ENCODE results near the gene ATG7.
"Not testable (repeated sequence)": the region's sequence is repeated elsewhere in the genome, so short reads cannot be mapped to it uniquely, and the experiment has no call there.

Gene ATG7

DNA sequence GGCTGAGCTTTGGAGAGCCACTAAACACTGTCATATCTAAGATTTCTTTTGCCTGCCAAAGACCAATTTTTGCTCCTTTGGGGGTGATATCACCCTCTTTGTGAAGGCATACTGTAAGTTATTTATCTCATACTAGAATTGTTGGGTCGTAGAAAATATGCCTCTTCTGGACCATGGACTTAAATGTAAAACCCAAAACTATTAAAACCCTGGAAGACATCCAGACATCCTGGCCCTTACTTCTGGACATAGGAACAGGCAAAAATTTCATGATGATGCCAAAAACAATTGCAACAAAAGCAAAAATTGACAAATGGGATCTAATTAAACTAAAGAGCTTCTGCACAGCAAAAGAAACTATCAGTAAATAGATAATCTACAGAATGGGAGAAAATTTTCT lies 172.2 kb downstream of the ATG7 start:
- DNase-seq (ENCODE audit: low read depth): no peak
- TF ChIP-seq, protein P1, sequence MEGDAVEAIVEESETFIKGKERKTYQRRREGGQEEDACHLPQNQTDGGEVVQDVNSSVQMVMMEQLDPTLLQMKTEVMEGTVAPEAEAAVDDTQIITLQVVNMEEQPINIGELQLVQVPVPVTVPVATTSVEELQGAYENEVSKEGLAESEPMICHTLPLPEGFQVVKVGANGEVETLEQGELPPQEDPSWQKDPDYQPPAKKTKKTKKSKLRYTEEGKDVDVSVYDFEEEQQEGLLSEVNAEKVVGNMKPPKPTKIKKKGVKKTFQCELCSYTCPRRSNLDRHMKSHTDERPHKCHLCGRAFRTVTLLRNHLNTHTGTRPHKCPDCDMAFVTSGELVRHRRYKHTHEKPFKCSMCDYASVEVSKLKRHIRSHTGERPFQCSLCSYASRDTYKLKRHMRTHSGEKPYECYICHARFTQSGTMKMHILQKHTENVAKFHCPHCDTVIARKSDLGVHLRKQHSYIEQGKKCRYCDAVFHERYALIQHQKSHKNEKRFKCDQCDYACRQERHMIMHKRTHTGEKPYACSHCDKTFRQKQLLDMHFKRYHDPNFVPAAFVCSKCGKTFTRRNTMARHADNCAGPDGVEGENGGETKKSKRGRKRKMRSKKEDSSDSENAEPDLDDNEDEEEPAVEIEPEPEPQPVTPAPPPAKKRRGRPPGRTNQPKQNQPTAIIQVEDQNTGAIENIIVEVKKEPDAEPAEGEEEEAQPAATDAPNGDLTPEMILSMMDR (IDR thresholded peaks at IDR 0.05; ENCODE audit: low read length, missing control alignments): no peak
- H3K4me3 ChIP-seq (replicated peaks; ENCODE audit: low read depth, low read length): no peak overlapping the region

DNA sequence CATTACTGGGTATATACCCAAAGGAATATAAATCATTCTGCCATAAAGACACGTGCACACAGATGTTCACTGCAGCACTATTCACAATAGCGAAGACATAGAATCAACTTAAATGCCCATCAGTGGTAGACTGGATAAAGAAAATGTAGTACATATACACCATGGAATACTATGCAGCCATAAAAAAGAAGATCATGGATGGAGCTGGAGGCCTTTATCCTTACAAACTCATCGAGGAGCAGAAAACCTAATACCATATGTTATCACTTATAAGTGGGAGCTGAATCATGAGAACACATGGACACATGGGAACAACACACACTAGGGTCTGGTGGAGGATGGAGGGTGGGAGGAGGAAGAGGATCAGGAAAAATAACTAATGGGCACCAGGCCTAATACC lies 173.0 kb downstream of the ATG7 start:
- DNase-seq (ENCODE audit: low read depth); H3K4me3 ChIP-seq (replicated peaks; ENCODE audit: low read depth, low read length): not testable (repeated sequence)

DNA sequence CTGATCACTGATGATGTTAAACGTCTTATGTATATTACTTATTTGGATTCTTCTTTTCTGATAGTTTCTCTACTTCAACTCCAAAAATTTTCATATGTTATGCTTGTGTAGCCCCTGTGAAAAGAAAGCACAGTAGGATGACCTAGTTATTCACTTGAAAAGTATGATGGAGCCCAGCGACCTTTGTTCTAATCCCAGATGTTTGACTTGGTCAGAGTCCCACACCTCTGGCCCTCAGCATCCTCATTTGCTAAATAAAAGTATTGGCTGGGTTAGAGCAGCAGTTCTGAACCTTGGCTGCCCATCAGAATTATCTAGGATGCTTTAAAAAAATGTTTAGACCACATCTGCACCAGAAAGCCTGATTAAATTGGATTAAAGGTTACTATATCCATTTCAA lies 173.7 kb downstream of the ATG7 start:
- TF ChIP-seq, protein P1 (IDR thresholded peaks at IDR 0.05; ENCODE audit: low read length, missing control alignments): no peak
- DNase-seq (ENCODE audit: low read depth): peak; percentile 38
- no peak overlapping the region for H3K4me3 ChIP-seq (replicated peaks; ENCODE audit: low read depth, low read length)

DNA sequence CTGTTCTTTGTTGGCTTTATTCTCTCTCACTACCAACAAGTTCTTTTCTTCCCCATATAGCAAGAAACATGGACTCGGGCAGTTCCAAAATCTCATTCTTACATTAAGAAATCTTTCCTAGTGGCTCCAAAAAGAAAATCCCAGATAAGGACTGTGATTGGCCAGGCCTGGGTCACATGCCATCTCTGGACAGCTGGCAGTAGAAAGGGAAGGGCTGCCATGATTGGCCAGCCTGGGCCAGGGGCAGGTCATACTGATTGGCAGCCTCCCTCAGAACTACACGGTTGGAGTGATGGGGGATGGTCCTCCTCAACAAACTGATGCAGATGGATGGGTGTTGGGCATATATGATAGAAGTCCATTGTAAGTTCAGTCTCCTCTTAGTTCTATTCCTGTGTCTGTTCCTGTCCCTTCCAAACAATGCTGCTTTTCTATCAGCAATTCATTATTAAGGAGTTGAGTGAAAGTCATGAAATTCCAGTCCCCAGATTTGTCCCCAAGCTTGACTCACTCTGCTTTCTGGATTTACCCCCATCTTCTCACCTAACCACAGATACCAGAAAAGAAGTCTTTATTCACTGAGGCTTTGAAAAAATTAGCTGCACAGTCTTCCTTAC lies 175.5 kb downstream of the ATG7 start:
- TF ChIP-seq, protein P1 (IDR thresholded peaks at IDR 0.05; ENCODE audit: low read length, missing control alignments): no peak
- DNase-seq (ENCODE audit: low read depth): no peak
- H3K4me3 ChIP-seq (replicated peaks; ENCODE audit: low read depth, low read length): no peak overlapping the region

DNA sequence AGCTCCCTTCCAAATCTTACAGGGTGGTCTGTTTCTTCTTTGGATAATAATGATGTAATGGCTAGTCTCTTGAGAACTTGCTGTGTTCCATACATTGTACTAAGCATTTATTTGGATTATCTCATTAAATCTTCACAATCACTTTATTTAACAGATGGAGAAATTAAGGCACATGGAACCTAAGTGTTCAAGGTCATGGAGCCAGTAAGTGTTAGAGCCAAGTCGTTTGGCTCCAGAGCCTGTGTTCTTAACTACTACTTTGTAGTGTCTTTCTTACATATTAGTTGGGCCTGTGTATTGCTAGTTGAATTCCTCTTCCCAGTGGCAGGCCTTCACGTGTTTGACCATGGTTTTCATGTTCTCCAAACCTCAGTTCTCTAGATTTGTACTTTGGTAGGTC lies 177.8 kb downstream of the ATG7 start:
- no peak for DNase-seq (ENCODE audit: low read depth)

DNA sequence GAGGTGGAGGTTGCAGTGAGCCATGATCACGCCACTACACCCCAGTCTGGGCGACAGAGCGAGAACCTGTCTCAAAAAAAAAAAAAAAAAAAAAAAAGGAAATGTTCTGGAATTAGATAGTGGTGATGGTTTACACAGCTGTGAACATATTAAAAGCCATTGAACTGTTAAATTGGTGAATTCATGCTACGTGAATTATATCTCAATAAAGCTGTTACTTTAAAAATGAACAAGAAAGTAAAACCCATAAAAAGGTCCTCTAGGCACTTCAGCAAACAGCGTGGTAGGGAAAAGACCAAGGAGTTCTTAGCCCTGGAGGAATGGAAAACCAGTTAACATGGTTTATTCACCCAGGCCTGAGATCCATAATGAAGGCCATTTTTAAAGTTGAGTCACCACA lies 180.1 kb downstream of the ATG7 start:
- TF ChIP-seq, protein P1 (IDR thresholded peaks at IDR 0.05; ENCODE audit: low read length, missing control alignments): no peak
- H3K4me3 ChIP-seq (replicated peaks; ENCODE audit: low read depth, low read length): no peak overlapping the region
- no peak for DNase-seq (ENCODE audit: low read depth)

More for the DNA sequence above, 177.8 kb downstream of the ATG7 start:
- TF ChIP-seq, protein P1 (IDR thresholded peaks at IDR 0.05; ENCODE audit: low read length, missing control alignments): no peak
- no peak overlapping the region for H3K4me3 ChIP-seq (replicated peaks; ENCODE audit: low read depth, low read length)

DNA sequence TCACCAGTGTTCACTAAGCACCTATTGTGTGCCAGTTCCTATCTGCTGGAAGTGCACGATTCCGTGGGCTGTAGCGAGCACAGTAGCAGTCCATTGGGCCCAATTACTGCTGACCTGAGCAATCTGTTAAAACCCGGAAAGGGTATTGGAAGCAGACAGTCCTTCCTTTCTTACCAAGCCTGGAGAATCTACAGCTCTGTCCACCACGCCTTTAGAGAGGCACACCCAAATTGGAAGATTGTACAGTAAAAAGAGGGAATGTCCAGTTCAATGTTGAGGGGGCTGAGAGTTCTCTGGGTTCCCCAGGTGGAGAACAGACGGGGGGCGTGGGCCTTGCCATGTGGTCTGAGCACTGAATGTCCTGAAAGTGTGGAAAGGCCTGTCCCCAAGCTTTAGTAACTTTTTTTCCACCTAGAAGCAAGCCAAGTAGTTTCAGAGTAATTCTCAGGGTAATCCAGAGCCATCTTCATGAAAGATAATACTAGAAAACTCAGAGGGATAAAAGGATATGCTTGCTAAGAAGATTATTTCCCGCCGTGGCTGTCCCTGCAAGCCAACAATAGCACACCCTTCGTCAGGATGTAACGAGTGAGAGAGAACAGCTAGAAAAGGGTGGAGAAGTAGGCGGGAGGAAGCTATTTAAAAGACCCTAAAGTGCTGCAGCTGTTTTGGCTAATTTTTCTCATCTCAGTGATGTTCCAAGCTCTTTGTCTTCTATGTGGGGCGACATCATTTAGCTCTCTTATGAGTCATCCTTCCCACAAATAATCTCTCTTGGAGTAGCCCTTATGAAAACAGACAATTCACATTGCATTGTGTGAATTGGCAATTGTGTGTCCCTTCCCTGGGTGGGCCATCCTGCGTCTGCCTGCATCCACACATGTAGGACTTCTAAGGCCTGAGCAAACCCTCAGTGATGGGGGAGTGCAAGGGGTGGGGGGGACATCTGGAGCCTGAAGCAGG lies 181.0 kb downstream of the ATG7 start:
- peak; percentile 80 for DNase-seq (ENCODE audit: low read depth)
- TF ChIP-seq, protein P1 (IDR thresholded peaks at IDR 0.05; ENCODE audit: low read length, missing control alignments): no peak
- no peak overlapping the region for H3K4me3 ChIP-seq (replicated peaks; ENCODE audit: low read depth, low read length)

Data from fibroblast of pulmonary artery (primary cell).